Endothelial cell of umbilical vein (primary cell): ENCODE measurements around the gene MATCAP1. TPM values are rescaled to one million over a fixed set of nuclear protein-coding genes. Genes with fewer than 3 reads are reported as not detected.

ENCODE experiments used
- BruUV-seq: library from RNA; stranded (reverse); fragments of 400-500 nt; replicated peaks from 2 replicates; lab custom pipeline; 2021; lab: Mats Ljungman, UMichigan
- CTCF ChIA-PET: fragments of 300-600, 350-600 bp; sonication (Branson Sonifier 250); formaldehyde crosslinking; loops from one replicate; lab custom pipeline; 2021; ENCODE audit warnings: antibody characterized with exemption, inconsistent platforms; lab: Charles Lee
- POLR2A ChIA-PET: fragments of 300-600, 350-600 bp; sonication (Branson Sonifier 250); formaldehyde crosslinking; loops from one replicate; lab custom pipeline; 2021; ENCODE audit warnings: antibody characterized with exemption, inconsistent platforms; lab: Charles Lee
- DNase-seq: peaks from one replicate; pipeline ENCODE4 v3.0.0-alpha.2; 2011; ENCODE audit warnings: low read depth, low spot score
- FAIRE-seq: peaks from 2 replicates; lab custom pipeline; 2011; peaks lifted over from hg19 to GRCh38; lab: Jason Lieb, UNC
- H2AFZ ChIP-seq: 2 replicates; pipeline ENCODE4 v1.6.0; 2012; ENCODE audit warnings: low read depth, low read length, control low read depth, inconsistent platforms
- H3K27ac ChIP-seq: 2 replicates; pipeline ENCODE4 v1.5.1; 2011; ENCODE audit warnings: low read depth, mild to moderate bottlenecking, control low read depth, low read length, moderate library complexity; ENCODE audit not compliant: insufficient read depth
- H3K27me3 ChIP-seq, 2 experiments: 2 replicates each; pipeline versions ENCODE4 v1.6.0 to v1.6.1; 2011; ENCODE audit warnings: low read length in 2 of 2, mixed read lengths in 1 of 2; ENCODE audit not compliant: control insufficient read depth in 2 of 2, insufficient read depth in 2 of 2
- H3K36me3 ChIP-seq, 2 experiments: 2 replicates in 1 of 2; 3 replicates in 1 of 2; pipeline ENCODE4 v1.5.1; 2011; ENCODE audit warnings: low read length in 2 of 2, mild to moderate bottlenecking in 1 of 2, moderate library complexity in 1 of 2; ENCODE audit not compliant: control insufficient read depth in 2 of 2, insufficient read depth in 2 of 2; ENCODE audit errors: extremely low read depth in 1 of 2
- H3K4me1 ChIP-seq: 3 replicates; pipeline ENCODE4 v1.5.1; 2011; ENCODE audit warnings: mild to moderate bottlenecking, low read length; ENCODE audit not compliant: control insufficient read depth, insufficient read depth; ENCODE audit errors: extremely low read depth
- H3K4me2 ChIP-seq: 2 replicates; pipeline ENCODE4 v1.6.1; 2011; ENCODE audit warnings: low read length, control low read depth, mixed read lengths; ENCODE audit not compliant: insufficient read depth
- H3K4me3 ChIP-seq, 3 experiments: fragments of 200-600 bp in 1 of 3; sonication (generic), shearing (Covaris generic) in 1 of 3; replicated peaks in 1 of 3; 2 replicates each; pipeline ENCODE4 v1.5.1; 2011 to 2016; ENCODE audit warnings: control low read depth in 3 of 3, low read length in 3 of 3, mild to moderate bottlenecking in 2 of 3, inconsistent platforms in 1 of 3, low read depth in 1 of 3, moderate library complexity in 1 of 3; ENCODE audit not compliant: insufficient read depth in 1 of 3
- H3K79me2 ChIP-seq: 2 replicates; pipeline ENCODE4 v1.6.0; 2012; ENCODE audit warnings: low read length, inconsistent platforms; ENCODE audit not compliant: control insufficient read depth, insufficient read depth
- H3K9ac ChIP-seq: replicated peaks from 2 replicates; pipeline ENCODE3; 2011; ENCODE audit warnings: low read length, control low read depth; ENCODE audit not compliant: insufficient read depth; ENCODE audit errors: extremely low read depth
- H3K9me1 ChIP-seq: replicated peaks from 3 replicates; pipeline ENCODE4 v1.6.0; 2011; ENCODE audit warnings: mild to moderate bottlenecking, low read length; ENCODE audit not compliant: control insufficient read depth, insufficient read depth; ENCODE audit errors: extremely low read depth
- H3K9me3 ChIP-seq: replicated peaks from 2 replicates; pipeline ENCODE4 v1.5.1; 2012; ENCODE audit warnings: low read length, inconsistent platforms; ENCODE audit not compliant: control insufficient read depth, insufficient read depth
- H4K20me1 ChIP-seq: replicated peaks from 2 replicates; pipeline ENCODE3; 2011; ENCODE audit warnings: mild to moderate bottlenecking, low read length; ENCODE audit not compliant: control insufficient read depth, insufficient read depth; ENCODE audit errors: extremely low read depth
- CTCF ChIP-seq, 2 donors: IDR thresholded peaks; 1 replicate in 1 of 2; 2 replicates in 1 of 2; pipeline ENCODE4 v1.5.1; 2011; ENCODE audit warnings: low read length in 2 of 2, mild to moderate bottlenecking in 2 of 2, moderate library complexity in 2 of 2, control low read depth in 1 of 2, inconsistent platforms in 1 of 2, low read depth in 1 of 2; ENCODE audit not compliant: insufficient read depth in 1 of 2; ENCODE audit errors: extremely low read depth in 1 of 2
- EZH2 ChIP-seq: IDR thresholded peaks from 2 replicates; pipeline ENCODE4 v1.6.1; 2012; ENCODE audit warnings: borderline replicate concordance, low read depth, mild to moderate bottlenecking, moderate library complexity, low read length, inconsistent platforms; ENCODE audit not compliant: severe bottlenecking
- FOS ChIP-seq: IDR thresholded peaks from 2 replicates; pipeline ENCODE4 v1.6.1; 2011; ENCODE audit warnings: mild to moderate bottlenecking, low read length, moderate library complexity, borderline replicate concordance; ENCODE audit not compliant: insufficient read depth
- GATA2 ChIP-seq: IDR thresholded peaks from 2 replicates; pipeline ENCODE4 v1.7.0; 2011; ENCODE audit warnings: low read depth, mild to moderate bottlenecking, moderate library complexity, mixed read lengths, low read length; ENCODE audit not compliant: insufficient read length, insufficient read depth
- JUN ChIP-seq: IDR thresholded peaks from 2 replicates; pipeline ENCODE4 v1.6.1; 2011; ENCODE audit warnings: borderline replicate concordance, low read depth; ENCODE audit not compliant: insufficient read length, insufficient read depth
- MAX ChIP-seq: IDR thresholded peaks from 2 replicates; pipeline ENCODE4 v1.6.1; 2011; ENCODE audit not compliant: insufficient read depth, insufficient read length
- MYC ChIP-seq: IDR thresholded peaks from one replicate; pipeline ENCODE4 v1.6.1; 2011; ENCODE audit warnings: mild to moderate bottlenecking, low read depth, low read length
- POLR2A ChIP-seq: IDR thresholded peaks from 2 replicates; pipeline ENCODE4 v1.6.1; 2012; ENCODE audit warnings: low read depth, mild to moderate bottlenecking, control low read depth, low read length
- POLR2AphosphoS5 ChIP-seq: IDR thresholded peaks from 2 replicates; pipeline ENCODE4 v1.6.1; 2012; ENCODE audit warnings: low read depth, mild to moderate bottlenecking, control low read depth, low read length, moderate library complexity; ENCODE audit not compliant: insufficient read depth
- dilution Hi-C: fragments of 300-500 bp; cut with MboI; formaldehyde crosslinking; loops from one replicate; pipeline ENCODE4 v1.15.0; 2019; ENCODE audit warnings: low sequenced_read_pairs; ENCODE audit not compliant: extremely low pct_ligation_motif_present
- intact Hi-C: fragments of 100-400 bp; cut with micrococcal nuclease; formaldehyde crosslinking; loops from one replicate; pipeline ENCODE4 v1.10.0; 2022
- polyA plus RNA-seq, 4 experiments: library from polyadenylated mRNA; depleted of rRNA in 3 of 4; stranded (reverse) in 3 of 4; unstranded in 1 of 4; fragments of >200 nt; gene quantifications; 2 replicates each; pipeline versions ENCODE4 v1.2.1 to v1.2.3, GENCODE V29; 2011 to 2012; ENCODE audit warnings: missing spikeins in 1 of 4
- total RNA-seq: library from RNA; stranded (reverse); gene quantifications from 2 replicates; pipeline ENCODE4 v1.2.3, GENCODE V29; 2021

MATCAP1 gene
- total and polyA plus RNA-seq, 2 donors (not counting 3 experiments of a cell fraction or from before 2014, with no cell fraction given): 44.5 to 53.3 TPM

GRCh38 chr16:67200491-67200890 is 16.7 kb upstream of the MATCAP1 start:
- no TSS peak for BruUV-seq
- no peak overlapping the region for H2AFZ ChIP-seq
- H3K9ac ChIP-seq: no peak overlapping the region
- H3K27ac ChIP-seq: no peak overlapping the region
- DNase-seq (no peak), FAIRE-seq (no peak)
- dilution Hi-C loops: no loop called here
- ChIA-PET CTCF (interaction anchor here (0.6 kb wide), 1 partner anchor 58 kb away, joined by 3 read pairs; no protein-coding TSS in a partner anchor), POLR2A (no interaction called here)
- no peaks in the 10 kb centered on the region for H4K20me1 ChIP-seq
- peaks cover 18 to 61% of the 10 kb centered on the region in 2 experiments for H3K36me3 ChIP-seq
- no peak overlapping the region for H3K4me3 ChIP-seq
- peaks cover 2% of the 10 kb centered on the region for H3K4me1 ChIP-seq
- no peak overlapping the region for H3K4me2 ChIP-seq
- H3K9me3 ChIP-seq: no peaks in the 10 kb centered on the region
- intact Hi-C loops: no loop called here
- no peaks in the 10 kb centered on the region for H3K9me1 ChIP-seq
- peaks cover 14% of the 10 kb centered on the region for H3K79me2 ChIP-seq
- TF ChIP-seq POLR2A: no peak
- no peak for TF ChIP-seq CTCF (IDR thresholded peaks at IDR 0.05; ENCODE audit: extremely low read depth in 1 of 2, insufficient read depth in 1 of 2, low read depth in 1 of 2, low read length in 2 of 2)
- TF ChIP-seq GATA2: no peak
- no peak for TF ChIP-seq EZH2
- no peak for TF ChIP-seq MYC
- no peak for TF ChIP-seq FOS
- no peak for TF ChIP-seq MAX
- no peak for TF ChIP-seq POLR2AphosphoS5
- TF ChIP-seq JUN: no peak
- H3K27me3 ChIP-seq: no peaks in the 10 kb centered on the region
